K562 (cell line): Measurements from ENCODE around the gene SPAG16. TPM values are rescaled to one million over a fixed set of nuclear protein-coding genes. Genes with fewer than 3 reads are reported as not detected.

Experiments
- ATAC-seq: fragments of 200-7000 bp; cut with Tn5 transposase; 3 replicates; pipeline ENCODE4 v1.9.1; 2020; ENCODE audit warnings: moderate library complexity
- BruUV-seq: library from RNA; stranded (reverse); fragments of 400-500 nt; replicated peaks from 2 replicates; lab custom pipeline; 2021; lab: Mats Ljungman, UMichigan
- CTCF ChIA-PET: fragments of 300-600 bp; formaldehyde crosslinking; extraction: SDS; loops from one replicate; lab custom pipeline; 2021; ENCODE audit warnings: low intra/inter-chr PET ratio; lab: Yijun Ruan, JAX
- POLR2A ChIA-PET: fragments of 300-600, 350-650 bp; sonication (Branson Sonifier 250); formaldehyde crosslinking; extraction: SDS; loops from one replicate; lab custom pipeline; 2021; ENCODE audit warnings: antibody characterized with exemption, inconsistent platforms; lab: Yijun Ruan, JAX
- DNase-seq, 4 experiments: peaks; one replicate each; pipeline versions ENCODE4 v3.0.0 to v3.0.0-alpha.2; 2011 to 2018; ENCODE audit warnings: low spot score in 3 of 4, mixed read lengths in 3 of 4; ENCODE audit errors: extremely low read depth in 1 of 4
- FAIRE-seq: peaks from 2 replicates; lab custom pipeline; 2011; peaks lifted over from hg19 to GRCh38; lab: Jason Lieb, UNC
- H2AFZ ChIP-seq: 2 replicates; pipeline ENCODE4 v1.6.0; 2011; ENCODE audit warnings: low read depth, low read length, control low read depth, inconsistent platforms
- H3K27ac ChIP-seq: fragments of 200-600 bp; 3 replicates; pipeline ENCODE4 v1.8.0; 2011; ENCODE audit warnings: low read depth, mild to moderate bottlenecking, control low read depth, inconsistent platforms, low read length, moderate library complexity, mixed read lengths; ENCODE audit errors: extremely low read depth
- H3K27me3 ChIP-seq, 2 experiments: fragments of 300-600 bp in 1 of 2; 2 replicates in 1 of 2; 3 replicates in 1 of 2; pipeline versions ENCODE4 v1.6.0 to v1.8.0; 2011; ENCODE audit warnings: inconsistent platforms in 2 of 2, low read length in 2 of 2, mild to moderate bottlenecking in 1 of 2, mixed read lengths in 1 of 2, moderate library complexity in 1 of 2; ENCODE audit not compliant: control insufficient read depth in 2 of 2, insufficient read depth in 2 of 2
- H3K36me3 ChIP-seq: fragments of 300-600 bp; 3 replicates; pipeline ENCODE4 v1.8.0; 2011; ENCODE audit warnings: mild to moderate bottlenecking, low read length, inconsistent platforms; ENCODE audit not compliant: control insufficient read depth, insufficient read depth
- H3K4me1 ChIP-seq, 2 experiments: fragments of 200-600 bp in 1 of 2; replicated peaks in 1 of 2; 2 replicates in 1 of 2; 3 replicates in 1 of 2; pipeline versions ENCODE4 v1.5.1 to v1.8.0; 2011; ENCODE audit warnings: inconsistent platforms in 2 of 2, low read length in 2 of 2, mild to moderate bottlenecking in 1 of 2, mixed read lengths in 1 of 2, moderate library complexity in 1 of 2; ENCODE audit not compliant: control insufficient read depth in 2 of 2, insufficient read depth in 2 of 2
- H3K4me2 ChIP-seq: 2 replicates; pipeline ENCODE4 v1.6.1; 2011; ENCODE audit warnings: low read length, control low read depth, inconsistent platforms, mixed read lengths; ENCODE audit not compliant: insufficient read depth
- H3K4me3 ChIP-seq: fragments of 200-600 bp; sonication (generic), shearing (Covaris generic); 2 replicates; pipeline ENCODE4 v1.5.1; 2016; ENCODE audit warnings: control low read depth, inconsistent platforms
- H3K79me2 ChIP-seq: fragments of 200-600 bp; 3 replicates; pipeline ENCODE4 v1.8.0; 2011; ENCODE audit warnings: low read length, inconsistent platforms; ENCODE audit not compliant: control insufficient read depth, insufficient read depth
- H3K9ac ChIP-seq, 2 experiments: 2 replicates each; pipeline versions ENCODE4 v1.6.0 to v1.6.1; 2011; ENCODE audit warnings: low read depth in 2 of 2, low read length in 2 of 2, control low read depth in 1 of 2, inconsistent platforms in 1 of 2, mild to moderate bottlenecking in 1 of 2, mixed read lengths in 1 of 2; ENCODE audit not compliant: insufficient read depth in 1 of 2
- H3K9me1 ChIP-seq: one replicate; pipeline ENCODE4 v1.6.0; 2011; ENCODE audit warnings: inconsistent platforms, mild to moderate bottlenecking, low read length, moderate library complexity; ENCODE audit not compliant: control insufficient read depth, insufficient read depth
- H3K9me3 ChIP-seq: replicated peaks from 2 replicates; pipeline ENCODE4 v1.5.1; 2011; ENCODE audit warnings: low read depth, low read length, inconsistent platforms; ENCODE audit not compliant: control insufficient read depth, insufficient read depth
- H4K20me1 ChIP-seq: replicated peaks from 2 replicates; pipeline ENCODE4 v1.6.1; 2011; ENCODE audit warnings: low read length, inconsistent platforms, mixed read lengths; ENCODE audit not compliant: control insufficient read depth, insufficient read depth
- BRF1 ChIP-seq: IDR thresholded peaks from 3 replicates; pipeline ENCODE4 v1.6.1; 2011; ENCODE audit warnings: borderline replicate concordance, mild to moderate bottlenecking; ENCODE audit not compliant: insufficient read length; ENCODE audit errors: extremely low read depth
- DACH1 ChIP-seq: fragments of 450-650 bp; IDR thresholded peaks from 2 replicates; pipeline ENCODE4 v1.6.1; 2018; ENCODE audit not compliant: partially characterized antibody
- DPF2 ChIP-seq: fragments of 450-650 bp; IDR thresholded peaks from 2 replicates; pipeline ENCODE4 v1.6.1; 2016
- ELF2 ChIP-seq: fragments of 250-450 bp; sonication (Bioruptor Pico); IDR thresholded peaks from 2 replicates; pipeline ENCODE4 v1.5.0; 2021; ENCODE audit warnings: mild to moderate bottlenecking
- FIP1L1 ChIP-seq: fragments of 200-400 bp; formaldehyde crosslinking; IDR thresholded peaks from 2 replicates; pipeline ENCODE4 v1.6.1; 2018; ENCODE audit warnings: mild to moderate bottlenecking, low read depth, low read length; ENCODE audit not compliant: poor library complexity, severe bottlenecking
- NR2C1 ChIP-seq, 2 experiments: fragments of 450-650 bp; IDR thresholded peaks; 2 replicates each; pipeline ENCODE4 v1.6.1; 2017; ENCODE audit warnings: mild to moderate bottlenecking in 2 of 2, antibody characterized with exemption in 1 of 2, inconsistent platforms in 1 of 2, missing compliant biosample characterization in 1 of 2, missing genetic modification characterization in 1 of 2
- PURB ChIP-seq: sonication (generic); formaldehyde crosslinking; IDR thresholded peaks from 2 replicates; pipeline ENCODE4 v1.9.0; 2021; ENCODE audit warnings: low read depth, mild to moderate bottlenecking, missing genetic modification reagents
- ZNF717 ChIP-seq: fragments of 250-450 bp; sonication (Bioruptor Pico); IDR thresholded peaks from 2 replicates; pipeline ENCODE4 v1.5.0; 2021
- WGBS: fragments of 100-300 bp; shearing (Covaris generic); methylation state at CpG from one replicate; pipeline ENCODE4 v1.1.6; 2016; ENCODE audit warnings: low coverage, mixed read lengths; ENCODE audit not compliant: insufficient coverage; ENCODE audit errors: missing lambda C conversion rate; 5-methylcytosine and 5-hydroxymethylcytosine counted together
- in situ Hi-C: fragments of 300-500 bp; cut with MboI; formaldehyde crosslinking; loops from 4 replicates; pipeline ENCODE4 v1.15.0; 2018; ENCODE audit warnings: inconsistent platforms, mixed read lengths
- intact Hi-C: fragments of 100-400 bp; cut with micrococcal nuclease; formaldehyde crosslinking; loops from 2 replicates; pipeline ENCODE4 v1.14.2; 2022
- polyA plus RNA-seq, 8 experiments: library from polyadenylated mRNA; depleted of rRNA in 4 of 8; stranded (reverse) in 5 of 8; unstranded in 3 of 8; fragments of >200 nt; fragmentation: Nextera tagmentation in 2 of 8; fragmentation: Illumina TruSeq in 1 of 8; extraction: Ambion mirVana in 2 of 8; extraction: Trizol in 1 of 8; gene quantifications; 2 replicates each; pipeline versions ENCODE4 v1.2.1 to v1.2.3, GENCODE V29; 2011 to 2014; ENCODE audit warnings: inconsistent platforms in 1 of 8, missing spikeins in 1 of 8
- total RNA-seq, 7 experiments: library from RNA; depleted of rRNA in 6 of 7; stranded (reverse); fragments of >200 nt in 6 of 7; fragmentation: Illumina TruSeq in 2 of 7; extraction: Trizol in 2 of 7; gene quantifications; 2 replicates each; pipeline versions ENCODE4 v1.2.1 to v1.2.3, GENCODE V29; 2011 to 2021; ENCODE audit warnings: low replicate concordance in 1 of 7
- TF ChIP-seq, protein P1 (sequence below): fragments of 450-650 bp; IDR thresholded peaks from 2 replicates; pipeline ENCODE4 v1.6.1; 2016
- TF ChIP-seq, protein P2 (sequence below): fragments of 250-450 bp; sonication (Bioruptor Pico); IDR thresholded peaks from 2 replicates; pipeline ENCODE4 v1.8.0; 2022; ENCODE audit warnings: inconsistent platforms
- TF ChIP-seq, protein P3 (sequence below): fragments of 200-800 bp; sonication (Bioruptor generic); IDR thresholded peaks from 2 replicates; pipeline ENCODE4 v1.6.1; 2017; ENCODE audit warnings: missing genetic modification characterization, missing compliant biosample characterization

Gene SPAG16
- total and polyA plus RNA-seq, 9 of the 15 experiments (the other 6 are each of a cell fraction or from before 2014, with no cell fraction given) = 0.98 to 5.9 (median 3.5) TPM

DNA sequence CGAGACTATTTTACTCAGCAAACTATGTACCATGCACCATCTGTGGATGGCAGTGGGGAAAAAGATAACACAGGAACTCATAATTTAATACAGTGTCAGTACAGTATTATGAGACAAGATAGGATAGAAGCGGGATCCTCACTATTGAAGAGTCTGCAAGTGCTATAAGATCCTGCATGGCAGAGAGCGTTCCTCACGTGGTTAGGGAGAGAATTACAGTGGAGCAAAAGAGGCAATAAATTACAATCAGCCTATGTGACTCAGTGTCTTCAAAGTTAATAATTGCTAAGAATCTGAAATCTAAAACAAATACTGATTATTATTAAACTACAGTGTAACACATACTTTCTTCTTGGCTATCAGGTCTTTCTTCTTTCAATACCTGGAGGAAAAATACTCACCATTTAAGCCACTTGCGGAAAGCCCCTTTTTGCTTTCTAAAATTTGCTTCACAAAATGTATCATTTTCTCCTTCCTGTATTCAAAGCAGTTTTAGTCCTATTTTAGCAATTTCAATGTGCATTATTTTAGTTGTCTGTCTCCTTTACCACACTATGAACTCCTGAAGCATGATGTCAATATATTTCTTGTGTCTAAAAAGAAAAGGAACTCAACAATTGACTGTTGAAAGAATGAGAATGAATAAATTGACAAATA lies 342.9 kb downstream of the SPAG16 start:
- H3K9ac ChIP-seq = no peak overlapping the region
- TF ChIP-seq ZNF717 (CRISPR knock-in tag) (no peak), NR2C1 (IDR thresholded peaks at IDR 0.05) (no peak), NR2C1 (tag; IDR thresholded peaks at IDR 0.05) (no peak), DACH1 (no peak), BRF1 (no peak), FIP1L1 (no peak), DPF2 (no peak), PURB (CRISPR knock-in tag) (no peak), ELF2 (CRISPR knock-in tag) (no peak)
- TF ChIP-seq, protein P1, sequence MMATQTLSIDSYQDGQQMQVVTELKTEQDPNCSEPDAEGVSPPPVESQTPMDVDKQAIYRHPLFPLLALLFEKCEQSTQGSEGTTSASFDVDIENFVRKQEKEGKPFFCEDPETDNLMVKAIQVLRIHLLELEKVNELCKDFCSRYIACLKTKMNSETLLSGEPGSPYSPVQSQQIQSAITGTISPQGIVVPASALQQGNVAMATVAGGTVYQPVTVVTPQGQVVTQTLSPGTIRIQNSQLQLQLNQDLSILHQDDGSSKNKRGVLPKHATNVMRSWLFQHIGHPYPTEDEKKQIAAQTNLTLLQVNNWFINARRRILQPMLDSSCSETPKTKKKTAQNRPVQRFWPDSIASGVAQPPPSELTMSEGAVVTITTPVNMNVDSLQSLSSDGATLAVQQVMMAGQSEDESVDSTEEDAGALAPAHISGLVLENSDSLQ = no peak
- TF ChIP-seq, protein P2, sequence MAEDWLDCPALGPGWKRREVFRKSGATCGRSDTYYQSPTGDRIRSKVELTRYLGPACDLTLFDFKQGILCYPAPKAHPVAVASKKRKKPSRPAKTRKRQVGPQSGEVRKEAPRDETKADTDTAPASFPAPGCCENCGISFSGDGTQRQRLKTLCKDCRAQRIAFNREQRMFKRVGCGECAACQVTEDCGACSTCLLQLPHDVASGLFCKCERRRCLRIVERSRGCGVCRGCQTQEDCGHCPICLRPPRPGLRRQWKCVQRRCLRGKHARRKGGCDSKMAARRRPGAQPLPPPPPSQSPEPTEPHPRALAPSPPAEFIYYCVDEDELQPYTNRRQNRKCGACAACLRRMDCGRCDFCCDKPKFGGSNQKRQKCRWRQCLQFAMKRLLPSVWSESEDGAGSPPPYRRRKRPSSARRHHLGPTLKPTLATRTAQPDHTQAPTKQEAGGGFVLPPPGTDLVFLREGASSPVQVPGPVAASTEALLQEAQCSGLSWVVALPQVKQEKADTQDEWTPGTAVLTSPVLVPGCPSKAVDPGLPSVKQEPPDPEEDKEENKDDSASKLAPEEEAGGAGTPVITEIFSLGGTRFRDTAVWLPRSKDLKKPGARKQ = no peak
- TF ChIP-seq, protein P3, sequence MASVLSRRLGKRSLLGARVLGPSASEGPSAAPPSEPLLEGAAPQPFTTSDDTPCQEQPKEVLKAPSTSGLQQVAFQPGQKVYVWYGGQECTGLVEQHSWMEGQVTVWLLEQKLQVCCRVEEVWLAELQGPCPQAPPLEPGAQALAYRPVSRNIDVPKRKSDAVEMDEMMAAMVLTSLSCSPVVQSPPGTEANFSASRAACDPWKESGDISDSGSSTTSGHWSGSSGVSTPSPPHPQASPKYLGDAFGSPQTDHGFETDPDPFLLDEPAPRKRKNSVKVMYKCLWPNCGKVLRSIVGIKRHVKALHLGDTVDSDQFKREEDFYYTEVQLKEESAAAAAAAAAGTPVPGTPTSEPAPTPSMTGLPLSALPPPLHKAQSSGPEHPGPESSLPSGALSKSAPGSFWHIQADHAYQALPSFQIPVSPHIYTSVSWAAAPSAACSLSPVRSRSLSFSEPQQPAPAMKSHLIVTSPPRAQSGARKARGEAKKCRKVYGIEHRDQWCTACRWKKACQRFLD (CRISPR knock-in tag) = no peak
- ATAC-seq (no peak), FAIRE-seq (no peak), DNase-seq (no peak)
- no peaks in the 10 kb centered on the region for H3K4me1 ChIP-seq
- H3K27ac ChIP-seq = no peak overlapping the region
- in situ Hi-C loops (no loop called here), intact Hi-C loops (no loop called here)
- H3K9me3 ChIP-seq = 0 out of 2 replicates have a peak, but pooled peaks cover 2% of the 10 kb centered on the region
- ChIA-PET CTCF (no interaction called here), POLR2A (no interaction called here)
- H2AFZ ChIP-seq = no peak overlapping the region
- H3K4me2 ChIP-seq = no peak overlapping the region
- no TSS peak for BruUV-seq
- no peaks in the 10 kb centered on the region for H4K20me1 ChIP-seq
- no peaks in the 10 kb centered on the region for H3K79me2 ChIP-seq
- H3K4me3 ChIP-seq = no peak overlapping the region
- no peaks in the 10 kb centered on the region for H3K9me1 ChIP-seq
- H3K36me3 ChIP-seq = no peaks in the 10 kb centered on the region
- 1% methylated on average over 4 of the region's 5 CpGs for WGBS
- H3K27me3 ChIP-seq = no peaks in the 10 kb centered on the region
